Amygdala (tissue), 56 donors: ENCODE data around the gene CPSF3.

Source experiments
- DNase-seq, 56 donors: peaks; one replicate each; lab custom pipeline; 2025; lab: John Stamatoyannopoulos, UW

Gene CPSF3

GRCh38 chr2:9416267-9416961 is 7.0 kb upstream of the CPSF3 start:
- DNase-seq, result no peak

DNA sequence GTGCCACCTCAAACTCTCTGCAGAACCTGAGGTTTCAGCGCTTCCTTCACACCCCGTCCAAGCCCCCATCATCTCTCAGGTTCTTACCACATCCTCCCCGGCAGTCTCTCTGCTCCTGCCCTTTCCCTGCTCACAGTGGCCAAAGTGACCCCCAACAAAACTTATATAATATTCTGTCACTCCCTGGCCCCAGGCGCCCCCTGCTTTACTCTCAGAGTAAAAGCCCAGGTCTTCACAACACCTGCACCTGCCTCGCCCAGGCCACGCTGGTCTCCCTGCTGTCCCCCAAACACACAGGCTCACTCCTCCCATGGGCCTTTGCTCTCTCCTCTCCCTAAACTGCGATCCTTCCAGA is 6.5 kb upstream of the CPSF3 start:
- DNase-seq, result no peak

DNA sequence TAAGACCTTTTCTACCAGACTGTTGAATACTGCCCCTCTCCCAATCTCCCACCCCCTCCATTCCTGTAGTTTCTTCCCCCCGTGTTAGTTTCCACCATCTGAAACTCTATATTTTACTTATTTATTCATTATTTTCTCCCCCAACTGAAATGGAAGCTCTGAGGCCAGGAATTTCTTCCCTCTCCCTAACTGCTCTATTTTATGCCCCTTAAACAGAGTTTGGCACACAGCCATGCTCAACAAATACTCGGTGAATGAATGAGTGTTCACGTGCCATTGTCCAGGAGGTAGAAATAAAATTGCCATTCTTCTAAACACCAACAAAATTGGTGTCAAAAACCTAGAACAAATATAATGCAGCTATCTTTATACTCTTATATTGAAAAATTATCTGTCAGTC is 5.7 kb upstream of the CPSF3 start:
- DNase-seq, result no peak

- DNase-seq, result no peak
These were observed 4.7 kb upstream of the CPSF3 start for GRCh38 chr2:9418746-9419145.

DNA sequence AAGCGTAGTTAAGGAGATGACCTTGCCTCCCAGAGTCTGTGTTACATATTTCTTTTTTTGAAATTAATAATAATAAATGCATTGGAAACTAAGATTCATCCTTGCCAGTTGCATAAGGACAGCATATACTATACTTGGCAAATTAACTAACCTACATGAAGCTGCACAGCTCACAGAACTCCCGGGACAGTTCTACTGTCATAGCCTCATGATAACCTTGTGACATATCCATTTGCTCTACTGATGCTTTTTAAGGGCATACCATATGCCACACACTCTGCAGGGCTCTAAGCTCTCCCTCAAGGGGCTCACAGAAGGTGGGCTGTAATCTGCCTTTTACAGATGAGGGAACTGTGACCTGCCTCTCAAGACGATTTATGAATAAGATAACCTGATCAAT is 3.9 kb upstream of the CPSF3 start:
- no peak for DNase-seq

DNA sequence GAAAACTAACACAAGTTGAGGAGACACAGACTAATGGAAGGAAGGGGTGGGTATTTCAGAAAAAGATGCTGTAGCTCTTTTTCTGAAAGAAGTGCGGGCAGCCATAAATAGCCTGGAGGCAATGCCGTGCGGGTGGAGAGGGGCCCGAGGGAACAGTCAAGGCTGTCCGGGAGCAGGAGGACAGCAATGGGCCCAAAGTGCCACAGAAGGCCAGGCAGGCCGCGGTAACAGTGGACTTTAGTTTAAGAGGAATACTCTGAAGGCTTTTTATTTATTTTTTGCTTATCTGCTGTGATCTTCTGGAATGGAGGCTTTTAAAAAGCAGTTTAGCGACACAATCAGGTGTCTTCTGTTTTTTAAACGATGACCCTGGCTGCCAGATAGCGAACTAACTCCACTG is 3.0 kb upstream of the CPSF3 start:
- no peak for DNase-seq

DNA sequence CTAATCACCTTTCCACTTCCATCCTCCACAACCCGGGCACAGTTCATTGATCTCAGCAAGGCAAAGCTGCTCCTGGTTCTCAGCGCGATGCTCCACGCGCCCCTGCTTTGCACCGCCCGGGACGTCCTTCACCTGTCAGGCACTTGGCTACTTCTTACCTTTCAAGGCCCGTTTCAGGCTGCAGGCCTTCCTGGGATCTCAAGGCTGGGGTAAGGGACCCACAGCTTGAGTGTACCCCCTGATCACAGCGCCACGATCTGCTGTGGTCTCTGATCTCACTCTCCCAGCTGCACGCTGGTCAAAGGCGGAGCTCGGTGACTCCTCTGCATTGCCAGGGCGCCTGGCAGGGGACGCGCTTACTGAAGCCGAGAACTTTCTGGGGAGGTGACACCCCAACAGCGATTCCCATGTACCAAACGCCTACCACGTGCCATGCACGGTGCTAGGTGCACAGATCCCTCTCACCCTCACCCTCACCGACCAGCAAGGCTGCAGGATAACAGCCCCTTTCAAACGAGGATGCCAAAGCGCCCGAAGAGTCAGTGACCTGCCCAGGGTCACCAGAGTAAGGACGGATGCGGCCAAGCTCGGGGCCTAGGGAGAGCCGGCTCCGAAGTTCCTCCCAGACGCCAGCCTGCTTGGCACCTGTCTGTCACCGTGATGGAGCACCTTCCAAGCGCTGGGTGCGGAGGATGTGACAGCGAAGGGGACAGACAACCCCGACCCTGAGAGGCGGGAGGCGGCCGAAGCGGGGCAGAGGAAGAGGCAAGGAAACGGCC is 944 bp upstream of the CPSF3 start:
- peak in 32 of 56 donors; percentile 19 to 72 (median 48) for DNase-seq

- DNase-seq, result no peak
These were observed 443 bp downstream of the CPSF3 start for GRCh38 chr2:9423922-9424272.

DNA sequence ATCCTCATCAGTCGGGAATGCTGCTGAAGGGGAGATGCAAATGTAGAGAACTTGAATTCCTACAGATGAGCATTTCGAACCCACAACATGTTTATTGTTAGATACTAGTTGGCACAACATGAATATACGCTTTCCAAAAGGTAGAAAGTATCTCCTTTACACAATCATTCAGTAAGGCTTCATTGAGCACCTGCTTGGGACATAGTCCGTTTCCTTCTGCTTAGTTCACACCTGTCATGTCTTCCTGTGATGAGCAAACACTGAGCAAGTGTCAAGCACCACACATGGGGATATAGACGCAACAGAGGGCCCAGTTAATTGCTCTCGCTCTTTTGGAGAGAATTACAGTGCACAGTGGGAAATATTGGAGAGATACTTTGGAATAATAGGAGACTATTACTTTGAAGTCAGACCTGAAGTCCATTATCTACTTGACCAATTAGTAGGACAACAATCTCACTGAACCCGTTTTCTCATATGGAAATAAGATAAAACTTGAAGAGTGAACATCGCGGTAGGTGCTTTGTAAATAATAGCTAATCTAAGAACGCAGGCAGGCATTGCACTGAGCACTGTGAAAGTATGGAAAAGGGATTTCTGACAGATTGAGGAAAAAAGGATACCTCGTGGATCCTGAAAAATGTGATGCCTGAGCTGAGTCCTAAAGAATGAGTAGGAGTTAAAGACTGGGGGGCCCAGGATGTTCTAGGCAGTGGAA is 1.2 kb downstream of the CPSF3 start:
- DNase-seq, result no peak

DNA sequence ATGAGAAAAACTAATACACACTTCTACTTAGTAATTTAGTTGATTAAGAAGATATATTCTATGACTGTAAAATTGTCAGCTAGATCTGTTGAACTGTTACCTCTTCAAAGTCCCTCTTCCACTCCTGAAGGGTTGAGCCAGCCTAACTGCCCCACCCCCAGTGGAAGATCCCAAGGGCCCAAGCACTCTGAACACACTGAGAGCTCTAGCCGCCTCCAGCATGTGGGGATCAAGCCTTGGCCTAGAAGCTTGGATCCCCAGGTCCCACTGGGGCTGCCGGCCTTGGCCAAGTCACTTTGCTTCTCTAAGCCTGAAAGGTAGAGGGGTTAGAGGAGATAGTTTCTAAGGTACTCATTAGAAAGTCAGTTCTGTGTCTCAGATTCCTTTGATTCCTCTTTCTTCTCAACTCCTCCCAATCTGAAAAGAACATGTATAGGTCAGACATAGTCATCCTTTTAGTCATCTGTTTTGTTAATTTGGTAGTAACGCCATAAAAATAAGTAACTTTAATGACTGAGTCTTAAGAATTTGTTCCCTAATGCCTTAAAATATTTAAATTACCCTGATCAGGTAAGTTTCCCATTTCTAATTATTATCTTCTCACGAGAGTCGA is 5.6 kb downstream of the CPSF3 start:
- DNase-seq, result no peak

DNA sequence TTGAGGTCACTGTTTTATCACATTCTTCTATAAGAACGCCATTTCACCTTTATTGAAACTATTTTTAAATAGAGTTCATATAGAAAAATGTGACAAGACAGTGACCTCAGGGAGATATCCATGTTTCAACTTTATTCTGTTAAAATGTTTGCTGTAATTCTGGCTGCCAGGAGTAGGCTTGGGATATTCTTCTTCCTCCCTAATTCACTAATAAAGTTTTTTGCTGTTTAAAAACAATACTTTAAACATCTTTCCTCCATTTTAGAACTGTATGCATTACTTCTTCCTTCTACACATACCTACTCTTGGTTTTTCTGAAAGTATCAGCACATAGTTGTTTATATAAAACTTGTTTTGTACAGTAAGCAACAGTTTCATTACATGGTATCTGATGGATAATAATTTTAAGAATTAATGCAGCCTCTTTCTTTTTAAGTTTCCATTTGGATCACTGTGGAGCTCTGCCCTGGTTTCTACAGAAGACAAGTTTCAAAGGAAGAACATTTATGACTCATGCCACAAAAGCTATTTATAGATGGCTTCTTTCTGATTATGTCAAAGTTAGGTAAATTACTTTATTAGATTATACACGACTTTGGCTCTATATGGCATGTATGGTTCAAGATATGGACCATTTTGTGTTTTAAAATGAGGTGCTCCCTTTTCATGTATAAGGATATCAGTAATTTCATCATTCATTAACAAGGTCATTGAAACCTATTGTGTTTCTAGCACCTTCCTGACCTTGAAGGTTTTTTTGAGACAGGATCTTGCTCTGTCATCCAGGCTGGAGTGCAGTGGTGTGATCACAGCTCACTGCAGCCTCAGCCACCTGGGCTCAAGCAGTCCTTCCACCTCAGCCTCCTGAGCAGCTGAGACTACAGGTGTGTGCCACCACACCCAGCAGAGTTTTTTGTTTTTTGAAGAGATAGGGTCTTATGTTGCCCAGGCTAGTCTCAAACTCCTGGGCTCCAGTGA is 7.2 kb downstream of the CPSF3 start:
- no peak for DNase-seq

GRCh38 chr2:9434489-9434888 is 11.0 kb downstream of the CPSF3 start:
- DNase-seq, result no peak

DNA sequence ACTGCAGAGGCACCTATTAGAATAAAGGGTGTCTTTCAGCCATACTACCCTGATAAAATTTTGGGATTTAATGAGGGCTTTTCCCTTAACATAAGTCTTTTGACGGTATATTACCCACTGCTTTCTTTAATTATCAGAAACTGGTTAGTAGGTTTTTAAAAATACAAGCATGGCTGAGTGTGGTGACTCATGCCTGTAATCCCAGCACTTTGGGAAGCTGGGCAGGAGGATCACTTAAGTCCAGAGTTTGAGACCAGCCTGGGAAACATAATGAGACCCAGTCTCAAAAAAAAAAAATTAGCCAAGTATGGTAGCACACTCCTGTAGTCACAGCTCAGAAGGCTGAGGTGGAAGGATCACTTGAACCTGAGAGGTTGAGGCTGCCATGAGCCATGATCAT is 16.1 kb downstream of the CPSF3 start:
- DNase-seq, result no peak

GRCh38 chr2:9440058-9440727 is 16.7 kb downstream of the CPSF3 start:
- no peak for DNase-seq

DNA sequence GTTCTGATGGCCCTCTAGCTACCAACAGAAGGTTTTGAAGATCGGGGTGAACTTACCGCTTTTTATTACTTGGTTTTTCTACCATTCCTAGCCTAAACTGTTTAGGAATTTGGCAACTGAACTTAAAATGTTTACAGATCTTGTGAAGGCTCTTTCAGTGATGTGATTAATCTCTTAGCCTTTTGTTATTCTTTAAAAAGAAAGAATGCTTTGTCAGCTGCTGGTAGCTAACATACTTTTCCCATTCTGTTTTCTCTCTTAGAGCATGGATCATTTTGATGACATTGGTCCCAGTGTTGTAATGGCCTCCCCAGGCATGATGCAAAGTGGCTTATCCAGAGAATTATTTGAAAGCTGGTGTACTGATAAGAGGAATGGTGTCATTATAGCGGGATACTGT is 18.1 kb downstream of the CPSF3 start:
- DNase-seq, result no peak

DNA sequence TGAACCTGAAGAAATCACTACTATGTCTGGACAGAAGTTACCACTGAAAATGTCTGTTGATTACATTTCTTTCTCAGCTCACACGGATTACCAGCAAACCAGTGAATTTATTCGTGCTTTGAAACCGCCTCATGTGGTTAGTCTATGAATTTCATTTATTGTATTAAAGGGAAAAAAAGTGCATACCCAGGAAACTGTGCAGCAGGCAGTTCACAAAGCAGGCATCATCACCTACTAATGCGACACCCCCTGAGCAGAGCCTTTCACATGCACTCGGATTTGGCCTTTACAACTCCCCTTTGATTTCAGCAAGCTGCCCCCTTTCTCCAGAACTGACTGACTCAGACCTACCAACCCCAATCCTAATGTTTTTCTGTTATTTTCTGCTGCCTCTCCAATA is 20.1 kb downstream of the CPSF3 start:
- DNase-seq, result no peak

DNA sequence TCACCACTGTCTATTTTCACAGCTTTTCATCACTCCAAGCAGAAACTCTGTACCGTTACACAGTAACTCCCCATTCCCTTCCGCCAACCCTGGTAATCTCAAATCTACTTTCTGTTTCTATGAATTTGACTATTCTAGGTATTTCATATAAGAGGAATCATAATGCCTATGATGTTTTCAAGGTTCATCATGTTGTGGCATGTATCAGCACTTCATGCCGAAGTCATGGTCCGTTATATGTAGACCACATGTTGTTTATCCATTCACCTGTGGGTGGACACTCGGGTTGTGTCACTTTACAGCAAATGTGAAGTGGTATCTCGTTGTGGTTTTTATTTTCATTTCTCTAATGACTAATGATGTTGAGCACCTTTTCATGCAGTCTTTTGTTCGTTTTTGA is 21.6 kb downstream of the CPSF3 start:
- DNase-seq, result no peak

- DNase-seq, result no peak
These were observed 27.8 kb downstream of the CPSF3 start for GRCh38 chr2:9451231-9451630.

- DNase-seq, result no peak
These were observed 37.1 kb downstream of the CPSF3 start for GRCh38 chr2:9460441-9461017.
